Inflammatory macrophage treated with lipopolysaccharide for 1 hour (primary cell): ENCODE data around the gene LCE1C.

Experiments used
- DNase-seq, 2 donors: peaks; one replicate each; pipeline ENCODE4 v3.0.0-alpha.2; 2020 to 2022

Gene LCE1C

GRCh38 chr1:152806576-152806975, at the start of gene LCE1C:
LCE1C (minus strand) TSS chr1:152806651; CDS start chr1:152805478, 1,173 bp downstream.
- no peak for DNase-seq

- no peak for DNase-seq
Measured at GRCh38 chr1:152855661-152856060, 49.2 kb upstream of the LCE1C start.

- DNase-seq = no peak
Measured at GRCh38 chr1:152842556-152842955, 36.1 kb upstream of the LCE1C start, which contains the start of gene LCE6A. LCE6A (plus strand) TSS chr1:152842856; CDS start chr1:152843521, 665 bp downstream.

GRCh38 chr1:152836870-152837269, 30.4 kb upstream of the LCE1C start:
- no peak for DNase-seq

- no peak for DNase-seq
Measured at GRCh38 chr1:152827173-152827572, 20.7 kb upstream of the LCE1C start, which contains the start of gene LCE1A. LCE1A (plus strand) TSS chr1:152827473; CDS start chr1:152827473, 0 bp downstream.

GRCh38 chr1:152824964-152825363, 18.5 kb upstream of the LCE1C start:
- DNase-seq = no peak

- no peak for DNase-seq
Measured at GRCh38 chr1:152823294-152823693, 16.8 kb upstream of the LCE1C start.

GRCh38 chr1:152817309-152817708, 10.9 kb upstream of the LCE1C start:
- DNase-seq = no peak

- no peak for DNase-seq
Measured at GRCh38 chr1:152811671-152812070, 5.2 kb upstream of the LCE1C start, which contains the start of gene LCE1B. LCE1B (plus strand) TSS chr1:152811971; CDS start chr1:152812447, 476 bp downstream.

GRCh38 chr1:152811050-152811449, 4.6 kb upstream of the LCE1C start:
- DNase-seq = no peak

- DNase-seq = no peak
Measured at GRCh38 chr1:152801333-152801732, 5.1 kb downstream of the LCE1C start.

GRCh38 chr1:152796421-152796820, 10.0 kb downstream of the LCE1C start, which contains the start of gene LCE1D:
LCE1D (plus strand) TSS chr1:152796721; CDS start chr1:152797795, 1,074 bp downstream.
- DNase-seq = no peak

GRCh38 chr1:152795686-152796085, 10.8 kb downstream of the LCE1C start:
- DNase-seq = no peak

- no peak for DNase-seq
Measured at GRCh38 chr1:152786077-152786476, 20.4 kb downstream of the LCE1C start, which contains the start of gene LCE1E. LCE1E (plus strand) TSS chr1:152786257; CDS start chr1:152787300, 1,043 bp downstream.

GRCh38 chr1:152783095-152783494, 23.4 kb downstream of the LCE1C start:
- no peak for DNase-seq

GRCh38 chr1:152777510-152778137, 28.8 kb downstream of the LCE1C start:
- peak; percentile 2 to 6 for DNase-seq

- DNase-seq = no peak
Measured at GRCh38 chr1:152776361-152776760, 30.1 kb downstream of the LCE1C start.

GRCh38 chr1:152774875-152775274, 31.6 kb downstream of the LCE1C start, which contains the start of gene LCE1F:
LCE1F (plus strand) TSS chr1:152775140; CDS start chr1:152776372, 1,232 bp downstream.
- no peak for DNase-seq

GRCh38 chr1:152770411-152770810, 36.0 kb downstream of the LCE1C start:
- DNase-seq = no peak

- DNase-seq = no peak
Measured at GRCh38 chr1:152768847-152769533, 37.5 kb downstream of the LCE1C start.

GRCh38 chr1:152761609-152762213, 44.7 kb downstream of the LCE1C start:
- no peak for DNase-seq

GRCh38 chr1:152760551-152761190, 45.8 kb downstream of the LCE1C start:
- no peak for DNase-seq
